Amniotic epithelial cell (primary cell): ENCODE measurements around the gene RAP1GAP2.

Experiments used
- DNase-seq: peaks from one replicate; pipeline ENCODE4 v3.0.0-alpha.2; 2010; ENCODE audit warnings: low read depth

The RAP1GAP2 gene

DNA sequence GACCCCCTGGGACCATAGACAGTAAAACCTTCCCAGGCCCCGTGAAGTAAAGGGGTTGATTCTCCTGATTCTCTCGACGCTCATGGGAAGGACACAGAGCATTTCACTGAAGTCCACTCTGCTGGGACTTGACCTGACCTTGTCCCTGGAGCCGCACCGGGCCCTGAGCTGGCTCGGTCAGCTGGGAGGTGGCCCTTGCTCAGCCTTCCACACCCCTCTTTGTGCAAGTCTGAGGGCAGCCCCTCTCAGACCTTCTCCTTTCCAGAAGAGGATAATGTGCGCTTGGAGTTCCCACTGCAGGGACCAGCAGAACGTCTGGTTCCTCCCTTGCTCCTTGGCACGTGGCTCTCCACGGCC is 115.5 kb downstream of the RAP1GAP2 start:
- no peak for DNase-seq

DNA sequence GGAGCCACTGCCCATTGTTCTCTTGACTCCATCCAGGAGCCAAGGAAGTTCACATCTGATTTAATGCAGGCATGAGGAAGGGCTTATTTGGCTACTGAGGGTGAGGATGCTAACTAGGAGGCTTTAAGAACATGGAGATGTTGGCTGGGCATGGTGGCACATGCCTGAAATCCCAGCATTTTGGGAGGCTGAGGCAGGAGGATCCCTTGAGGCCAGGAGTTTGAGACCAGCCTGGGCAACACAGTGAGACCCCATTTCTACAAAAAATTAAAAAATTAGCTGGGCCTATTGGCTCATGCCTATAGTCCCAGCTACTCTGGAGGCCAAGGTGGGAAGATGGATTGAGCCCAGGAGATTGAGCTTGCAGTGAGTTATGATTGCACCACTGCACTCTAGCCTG is 116.5 kb downstream of the RAP1GAP2 start:
- DNase-seq, result no peak

DNA sequence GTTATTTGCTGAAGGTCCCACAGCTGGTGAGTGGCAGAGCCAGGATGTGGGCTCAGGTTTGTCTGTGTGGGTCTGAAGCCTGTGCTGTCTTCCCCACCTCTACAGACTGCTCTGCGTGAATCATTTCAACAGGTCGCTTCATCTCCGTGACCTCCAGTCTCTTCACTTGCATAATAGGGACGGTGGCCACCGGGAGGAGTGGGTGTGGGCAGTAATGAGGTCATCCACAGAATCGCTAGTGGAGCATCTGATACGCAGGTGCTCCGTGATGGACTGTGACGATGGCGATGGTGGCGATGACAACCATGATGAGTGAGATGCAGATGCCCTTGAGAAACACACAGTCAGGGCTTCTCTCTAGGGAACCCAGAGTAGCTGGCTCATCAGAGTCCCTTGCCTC is 120.2 kb downstream of the RAP1GAP2 start:
- DNase-seq, result no peak

DNA sequence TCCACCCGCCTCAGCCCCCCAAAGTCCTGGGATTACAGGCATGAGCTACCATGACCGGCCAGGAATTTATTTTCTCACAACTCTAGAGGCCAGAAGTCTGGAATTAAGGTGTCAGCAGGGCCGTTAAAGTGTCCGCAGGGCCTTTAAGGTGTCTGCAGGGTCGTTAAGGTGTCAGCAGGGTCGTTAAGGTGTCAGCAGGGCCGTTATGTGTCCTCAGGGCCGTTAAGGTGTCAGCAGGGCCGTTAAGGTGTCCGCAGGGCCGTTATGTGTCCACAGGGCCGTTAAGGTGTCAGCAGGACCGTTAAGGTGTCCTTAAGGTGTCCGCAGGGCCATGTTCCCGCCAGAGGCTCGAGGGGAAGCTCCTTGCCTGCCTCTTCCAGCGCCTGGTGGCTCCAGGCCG is 125.2 kb downstream of the RAP1GAP2 start:
- no peak for DNase-seq

DNA sequence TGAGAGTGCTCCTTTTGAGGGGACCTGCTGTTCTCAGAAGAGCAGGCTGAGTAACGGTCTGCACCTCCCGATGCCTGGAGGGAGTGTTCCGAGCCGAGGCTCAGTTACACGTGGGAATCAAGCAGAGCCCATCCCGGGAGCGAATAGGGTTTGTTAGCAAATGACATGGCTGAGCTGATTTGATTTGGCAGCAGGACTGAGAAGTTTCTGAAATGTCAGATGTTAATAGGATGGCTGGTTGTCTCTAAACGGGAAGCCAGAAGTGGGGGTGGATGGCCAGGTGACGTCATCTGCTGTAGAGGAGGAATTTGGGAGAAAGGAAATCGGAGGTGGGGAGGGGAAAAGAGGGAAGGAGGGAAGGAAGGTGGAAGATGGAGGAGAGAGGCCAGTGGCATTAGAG is 128.0 kb downstream of the RAP1GAP2 start:
- no peak for DNase-seq

DNA sequence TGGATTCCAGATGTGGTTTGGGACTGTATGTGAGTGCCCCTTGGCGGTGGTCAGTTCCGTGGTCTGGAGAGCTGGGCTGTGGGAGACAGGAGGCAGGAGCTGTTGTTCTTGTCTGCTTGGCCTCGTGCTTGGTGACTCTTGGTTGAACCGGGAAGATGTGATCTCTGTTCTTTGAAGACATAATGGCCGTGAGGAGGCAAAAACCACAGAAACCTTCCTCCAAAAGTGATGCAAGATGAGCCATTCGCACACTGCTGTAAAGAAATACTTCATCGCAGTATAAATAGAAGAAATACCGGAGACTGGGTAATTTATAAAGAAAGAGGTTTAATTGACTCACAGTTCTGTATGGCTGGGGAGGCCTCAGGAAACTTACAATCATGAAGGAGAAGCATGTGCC is 128.8 kb downstream of the RAP1GAP2 start:
- no peak for DNase-seq

DNA sequence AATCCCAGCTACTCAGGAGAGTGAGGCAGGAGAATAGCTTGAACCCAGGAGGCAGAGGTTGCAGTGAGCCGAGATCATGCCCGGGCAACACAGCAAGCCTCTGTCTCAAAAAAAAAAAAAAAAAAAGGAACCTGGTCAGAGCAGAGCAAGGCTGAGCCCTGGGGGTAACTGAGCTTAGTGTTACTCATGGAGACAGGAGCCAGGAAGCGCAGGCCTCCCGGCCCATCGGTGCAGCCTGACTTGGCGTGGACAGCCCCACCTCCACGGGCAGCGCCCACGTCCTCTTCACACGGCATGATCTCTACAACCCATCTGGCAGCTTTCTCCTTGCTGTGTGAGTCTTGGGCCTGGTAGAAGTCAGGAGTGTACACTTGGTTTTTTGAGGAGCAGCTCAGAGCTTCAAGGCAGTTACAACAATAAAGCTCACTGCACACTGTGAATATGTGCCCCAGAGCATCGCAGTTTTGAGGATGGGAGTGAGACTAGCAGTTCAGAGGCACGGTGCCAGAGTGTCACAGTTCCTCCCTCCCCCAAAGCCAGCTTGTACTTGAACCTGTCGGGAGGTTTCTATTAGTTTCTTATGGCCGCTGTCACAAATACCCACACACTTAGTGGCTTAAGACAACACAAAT is 129.9 kb downstream of the RAP1GAP2 start:
- no peak for DNase-seq

DNA sequence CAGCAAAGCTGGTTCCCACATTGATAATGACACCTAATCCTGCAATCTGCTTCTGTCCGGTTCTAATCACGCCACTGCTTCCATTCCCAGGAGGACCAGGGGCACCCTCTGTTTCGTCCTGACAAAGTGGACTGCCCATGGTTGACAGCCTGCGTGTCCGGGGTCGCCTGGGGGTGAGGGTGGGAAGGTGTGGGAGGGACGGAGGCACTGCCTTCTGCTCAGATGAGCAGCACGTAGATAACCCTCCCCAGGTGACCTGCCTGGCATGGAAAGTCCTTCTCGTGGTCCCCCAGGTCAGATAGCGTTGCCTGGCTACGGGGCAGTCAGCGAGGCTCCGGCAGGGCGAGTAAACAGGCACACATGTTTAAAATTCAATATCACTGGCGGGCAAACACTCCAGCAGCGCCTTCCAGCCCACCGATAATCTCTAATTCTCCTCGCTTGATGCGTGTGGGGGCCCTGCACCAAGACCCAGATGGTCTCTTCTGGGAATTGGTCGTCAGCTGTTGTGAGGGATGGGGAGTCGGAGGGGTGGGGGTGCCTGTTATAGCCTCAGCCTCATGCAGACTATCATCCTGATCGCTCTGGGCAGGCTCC is 132.2 kb downstream of the RAP1GAP2 start:
- DNase-seq, result no peak

DNA sequence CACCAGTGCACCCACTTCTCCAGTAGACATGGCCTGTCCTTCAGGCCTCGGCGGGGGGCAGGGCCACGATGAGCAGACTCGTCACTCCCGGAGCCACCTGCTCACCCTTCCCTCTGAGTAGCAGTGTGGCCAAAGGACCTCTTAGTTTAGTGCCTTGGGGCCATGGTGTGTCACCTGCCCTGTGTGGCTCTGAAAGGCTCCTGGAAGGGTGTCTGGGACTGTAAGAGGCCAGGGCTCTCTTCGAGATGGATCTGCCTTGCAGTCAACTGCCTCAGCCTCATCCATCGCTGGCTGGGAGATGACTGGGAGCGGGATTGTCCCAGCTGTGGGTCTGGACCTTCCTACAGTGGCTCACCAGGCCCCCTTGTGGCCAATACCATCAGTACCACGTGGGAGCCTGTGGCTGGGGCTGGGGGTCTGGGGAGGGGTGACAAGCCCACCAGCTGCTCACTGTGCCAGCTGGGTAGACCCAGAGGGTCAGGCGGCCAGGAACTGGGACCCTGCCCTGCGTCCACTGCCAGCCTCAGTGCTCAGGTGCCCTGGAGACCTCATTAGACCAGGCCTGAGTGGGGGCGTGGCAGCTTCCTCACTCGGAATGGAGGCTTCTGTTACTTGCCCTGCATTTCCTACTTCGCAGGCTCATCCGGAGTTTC is 133.8 kb downstream of the RAP1GAP2 start:
- DNase-seq, result no peak

DNA sequence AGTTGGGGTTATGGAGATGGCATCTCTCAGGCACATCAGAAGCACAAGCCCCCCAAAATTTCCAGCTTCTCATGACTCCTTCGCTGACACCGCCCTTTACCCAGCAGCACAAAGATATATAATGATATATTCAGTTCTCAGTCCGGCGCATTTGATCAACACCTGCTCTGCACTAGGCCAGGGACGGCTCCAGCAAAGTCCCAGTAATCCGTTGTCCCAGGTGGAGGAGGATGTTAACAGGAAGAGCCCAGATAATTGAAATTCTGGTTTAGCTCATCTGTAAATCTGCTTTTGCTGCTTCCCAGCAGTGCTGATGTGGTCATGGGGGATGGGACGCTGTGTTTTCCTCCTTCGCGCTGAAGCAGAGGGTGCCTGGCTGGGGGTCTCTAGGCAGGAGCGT is 135.6 kb downstream of the RAP1GAP2 start:
- DNase-seq, result no peak

DNA sequence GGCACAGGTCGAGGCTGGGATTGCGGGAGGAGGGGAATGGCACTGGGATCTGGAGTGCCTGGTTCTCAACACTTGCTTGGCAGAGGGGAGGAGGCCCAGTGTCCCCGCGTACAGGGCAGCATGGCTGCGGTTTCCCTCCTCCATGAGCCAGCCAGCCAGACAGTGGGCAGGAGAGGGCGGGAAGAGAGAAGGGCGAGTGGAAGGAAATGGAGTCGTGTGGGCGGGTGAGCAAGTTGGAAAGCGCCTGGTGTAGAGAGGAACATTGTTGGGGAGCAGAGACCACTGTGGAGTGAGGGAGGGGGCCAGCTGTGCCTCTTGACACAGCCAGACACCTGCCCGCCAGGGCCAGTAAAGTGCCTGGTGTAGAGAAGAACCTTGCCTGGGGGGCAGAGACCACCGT is 136.7 kb downstream of the RAP1GAP2 start:
- no peak for DNase-seq

DNA sequence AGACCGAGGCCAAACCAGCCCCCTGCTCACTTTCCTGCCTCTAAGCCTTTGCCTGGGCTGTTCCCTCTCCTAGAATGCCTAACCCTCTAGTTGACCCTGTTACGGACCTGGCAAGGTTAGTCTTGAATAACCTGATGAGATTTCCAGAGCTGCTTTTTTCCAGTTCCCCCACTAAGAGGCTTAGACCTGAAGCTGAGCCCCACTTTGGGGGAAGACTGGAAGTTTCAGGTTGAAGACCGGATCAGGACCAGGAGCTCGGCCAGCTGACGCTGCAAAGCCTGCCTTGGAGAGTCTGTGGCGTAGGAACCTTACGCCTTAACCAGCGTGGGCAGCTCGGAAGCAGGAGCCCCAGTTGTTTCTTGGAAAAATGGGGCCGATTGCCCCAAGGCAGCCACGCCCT is 137.4 kb downstream of the RAP1GAP2 start:
- no peak for DNase-seq

DNA sequence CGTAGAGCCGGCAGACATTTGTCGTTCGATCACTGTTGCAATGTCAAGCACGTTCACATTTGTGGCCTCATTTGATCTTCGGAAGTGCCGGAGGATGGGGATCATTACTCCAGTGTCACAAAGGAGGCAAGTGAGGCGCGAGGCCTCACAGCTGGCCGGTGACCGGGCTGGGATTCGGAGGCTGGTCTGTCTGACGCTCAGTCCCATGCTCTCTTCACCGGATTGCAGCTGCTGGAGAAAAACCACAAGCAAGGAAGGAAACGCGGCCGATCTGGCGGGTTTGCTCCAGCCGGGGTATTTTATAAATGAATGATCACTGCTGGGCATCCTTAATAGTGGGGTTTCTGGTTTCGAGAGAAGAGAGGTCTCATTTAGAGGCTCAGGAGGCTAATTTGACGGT is 139.4 kb downstream of the RAP1GAP2 start:
- DNase-seq, result no peak

DNA sequence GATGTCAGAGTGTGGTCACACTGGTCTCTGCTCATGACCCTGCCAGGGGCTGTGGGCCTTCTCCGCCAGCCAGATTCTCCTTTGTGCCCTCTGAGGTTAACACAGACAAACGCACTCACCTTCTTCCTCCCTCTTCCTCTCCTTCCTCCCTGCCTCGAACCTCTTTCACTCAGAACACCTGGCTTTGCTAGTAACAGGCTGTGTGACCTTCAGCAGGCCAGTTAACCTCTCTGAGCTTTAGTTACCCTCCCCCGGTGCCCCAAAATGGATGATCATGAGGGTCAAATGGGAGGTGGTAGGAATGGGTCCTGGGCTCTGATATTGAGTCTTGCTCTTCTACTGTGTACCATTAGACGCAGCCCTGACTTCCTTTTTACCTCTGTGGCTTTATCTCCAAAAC is 140.1 kb downstream of the RAP1GAP2 start:
- DNase-seq, result no peak

DNA sequence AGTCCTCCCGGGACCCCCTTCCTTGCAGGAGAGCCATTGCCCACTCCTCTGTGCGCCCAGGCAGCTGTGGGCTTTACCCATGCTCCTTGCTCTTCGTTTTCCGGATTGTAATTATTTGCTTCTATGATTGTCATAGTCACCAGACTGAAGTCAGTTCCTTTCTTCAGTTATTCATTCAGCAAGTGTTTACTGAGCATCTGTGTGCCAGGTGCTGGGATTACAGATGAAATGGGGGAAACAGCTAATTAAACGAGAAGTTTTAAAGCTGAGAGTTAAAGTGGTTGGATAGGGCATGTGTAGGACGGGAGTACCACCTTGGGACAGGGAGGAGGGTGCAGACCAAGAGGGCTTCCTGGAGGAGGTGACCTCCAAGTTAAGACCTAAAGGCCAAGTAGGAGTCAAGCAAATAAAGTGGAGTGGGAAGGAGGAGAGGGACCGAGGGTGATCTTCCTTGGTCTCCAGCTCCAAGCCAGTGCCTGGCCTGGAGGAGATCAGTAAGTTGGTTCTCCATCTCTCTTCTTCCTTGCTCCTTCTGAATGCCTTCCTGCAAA is 140.6 kb downstream of the RAP1GAP2 start:
- DNase-seq, result no peak

DNA sequence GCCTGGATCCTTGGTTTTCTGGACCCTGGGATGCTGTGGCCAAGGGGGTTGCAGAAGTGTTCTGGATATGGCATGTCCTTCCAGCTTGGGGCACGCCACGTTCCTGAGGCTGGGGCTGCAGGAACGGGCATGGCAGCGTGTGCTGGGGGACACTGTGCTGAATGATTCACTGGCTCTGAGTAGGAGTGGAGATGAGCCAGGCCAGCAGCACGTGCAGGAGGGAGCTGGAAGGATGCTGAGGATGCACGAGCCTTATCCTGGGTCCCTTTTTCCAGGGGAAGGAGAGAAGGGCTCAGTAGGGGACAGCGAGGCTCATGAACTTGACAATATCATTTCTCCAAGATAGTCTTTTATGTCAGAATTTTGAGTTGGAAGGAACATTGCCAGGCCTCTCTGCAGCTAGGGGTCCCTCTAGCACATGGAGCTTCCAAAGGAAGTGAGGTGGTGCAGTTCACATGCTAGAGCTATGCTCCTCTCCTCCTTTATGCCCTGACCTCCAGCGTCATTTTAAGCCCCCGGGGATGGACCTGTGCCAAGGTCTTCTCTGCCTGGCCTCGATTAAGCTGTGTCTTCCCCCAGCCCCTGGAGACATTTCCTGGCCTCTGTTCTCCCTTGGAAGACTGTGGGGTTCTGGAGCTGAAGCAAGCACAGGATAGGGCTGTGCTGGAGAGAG is 141.2 kb downstream of the RAP1GAP2 start:
- no peak for DNase-seq

DNA sequence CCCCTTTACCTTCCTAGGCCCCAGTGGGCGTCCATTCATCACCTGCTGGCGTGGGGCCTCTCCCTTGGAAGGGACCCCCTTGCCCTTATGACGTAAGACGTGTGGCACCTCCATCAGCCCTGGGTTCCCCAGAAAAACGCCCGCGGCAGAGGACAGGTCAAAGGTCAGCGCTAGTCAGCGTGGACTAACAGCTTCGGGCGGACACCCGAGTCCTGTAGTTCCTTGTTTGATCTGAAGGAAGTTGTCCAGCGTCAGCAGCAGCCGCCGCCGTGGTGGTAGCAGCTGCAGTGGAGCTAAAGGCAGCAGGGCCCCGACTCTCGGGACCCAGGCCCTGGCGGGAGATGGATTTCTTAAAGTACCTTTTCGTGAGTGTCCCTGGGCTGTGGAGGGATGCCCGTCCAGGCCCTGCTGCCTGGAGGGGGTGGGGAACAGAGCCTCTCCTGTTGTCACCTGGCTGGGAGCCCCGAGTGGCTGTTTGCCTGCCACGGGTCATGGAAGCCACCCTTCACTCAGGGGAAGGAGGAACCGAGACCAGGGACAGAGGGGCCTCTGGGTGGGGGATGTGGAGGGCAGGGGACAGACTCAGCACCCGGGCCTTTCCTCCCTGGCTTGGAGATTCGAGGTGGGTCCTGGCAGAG is 143.6 kb downstream of the RAP1GAP2 start:
- DNase-seq, result no peak

DNA sequence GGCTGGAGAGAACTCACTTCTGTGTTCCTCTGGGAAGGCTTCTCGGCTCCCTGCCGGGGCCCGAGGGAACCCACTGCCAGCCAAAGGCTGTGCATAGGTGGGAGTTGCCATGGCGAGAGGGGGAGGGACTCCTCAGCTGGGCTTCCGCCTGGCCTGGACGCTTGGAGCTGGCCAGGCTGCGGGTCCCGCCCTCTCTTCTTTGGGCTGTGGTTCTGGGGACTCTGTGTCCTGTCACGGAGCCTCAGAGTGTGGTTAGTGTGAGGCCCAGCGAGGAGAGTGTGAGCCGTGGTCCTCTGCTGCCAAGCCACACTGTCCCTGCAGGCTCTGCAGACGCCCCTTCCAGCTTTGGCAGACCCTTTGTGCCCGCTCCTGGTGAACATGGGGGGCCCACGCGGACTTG is 144.1 kb downstream of the RAP1GAP2 start:
- no peak for DNase-seq

DNA sequence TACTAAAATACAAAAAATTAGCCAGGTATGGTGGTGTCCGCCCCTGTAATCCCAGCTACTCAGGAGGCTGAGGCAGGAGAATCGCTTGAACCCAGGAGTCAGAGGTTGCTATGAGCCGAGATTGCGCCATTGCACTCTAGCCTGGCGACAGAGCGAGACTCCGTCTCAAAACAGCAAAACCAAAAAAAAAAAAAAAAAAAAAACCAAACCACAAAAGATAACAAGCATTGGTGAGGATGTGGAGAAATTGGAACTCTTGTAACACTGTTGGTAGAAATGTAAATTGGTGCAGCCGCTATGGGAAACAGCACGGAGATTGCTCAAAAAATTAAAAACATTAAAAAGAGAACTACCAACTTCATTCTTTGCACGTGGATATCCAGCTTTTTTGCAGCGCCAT is 147.7 kb downstream of the RAP1GAP2 start:
- DNase-seq, result no peak

DNA sequence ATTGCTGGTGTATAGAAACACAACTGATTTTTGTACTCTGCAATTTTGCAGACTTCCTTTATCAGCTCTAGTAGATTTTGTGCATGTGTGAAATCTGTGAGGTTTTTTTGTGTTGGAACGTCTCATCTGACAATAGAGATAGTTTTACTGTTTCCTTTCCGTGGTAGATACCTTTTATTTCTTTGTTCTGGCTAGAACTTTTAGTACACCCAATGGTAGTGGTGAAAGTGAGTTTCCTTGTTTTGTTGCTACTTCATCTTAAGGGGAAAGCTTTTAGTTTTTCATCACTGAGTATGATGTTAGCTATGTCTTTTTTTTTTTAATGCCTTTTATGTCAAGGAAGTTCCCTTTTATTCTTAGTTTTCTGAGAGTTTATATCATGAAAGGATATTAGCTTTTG is 149.1 kb downstream of the RAP1GAP2 start:
- DNase-seq, result no peak

DNA sequence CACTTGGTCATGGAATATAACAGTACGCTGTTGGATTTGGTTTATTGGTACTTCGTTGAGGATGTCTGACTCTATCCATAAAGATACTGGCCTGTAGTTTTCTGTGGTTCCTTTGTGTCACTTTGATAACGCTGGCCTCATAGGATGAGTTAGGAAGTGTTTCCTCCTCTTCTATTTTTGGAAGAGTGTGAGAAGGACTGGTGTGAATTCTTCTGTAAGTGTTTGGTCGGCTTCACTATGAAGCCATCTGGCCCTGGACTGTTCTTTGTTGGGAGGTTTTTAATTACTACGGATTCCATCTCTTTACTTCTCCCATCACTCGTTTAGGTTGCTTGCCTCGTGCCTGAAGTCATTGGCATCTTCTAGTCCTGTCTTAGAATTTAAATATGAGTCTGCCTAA is 149.9 kb downstream of the RAP1GAP2 start:
- DNase-seq, result no peak

DNA sequence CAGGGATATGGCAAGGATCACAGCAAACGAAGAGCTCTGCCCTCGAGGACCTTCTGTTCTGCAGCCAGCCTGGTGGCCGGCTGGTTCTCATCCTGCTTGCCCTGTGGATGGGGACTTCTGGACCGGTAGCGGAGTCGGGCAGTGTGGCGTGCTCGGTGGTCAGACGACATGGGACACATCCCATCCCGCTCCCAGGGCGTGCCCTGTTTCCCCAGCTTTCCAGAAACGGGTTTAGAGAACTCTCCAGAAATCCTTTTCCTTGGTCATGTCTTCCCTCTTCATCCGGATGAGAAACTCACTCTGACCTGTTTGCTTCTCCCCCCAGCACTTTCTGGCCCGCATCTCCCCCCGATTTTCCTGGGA is 151.3 kb downstream of the RAP1GAP2 start:
- DNase-seq, result no peak
